Measurements from ENCODE around the gene VEZF1.
"Not testable (repeated sequence)": the region's sequence is repeated elsewhere in the genome, so short reads cannot be mapped to it uniquely, and the experiment has no call there.

Gene VEZF1

DNA sequence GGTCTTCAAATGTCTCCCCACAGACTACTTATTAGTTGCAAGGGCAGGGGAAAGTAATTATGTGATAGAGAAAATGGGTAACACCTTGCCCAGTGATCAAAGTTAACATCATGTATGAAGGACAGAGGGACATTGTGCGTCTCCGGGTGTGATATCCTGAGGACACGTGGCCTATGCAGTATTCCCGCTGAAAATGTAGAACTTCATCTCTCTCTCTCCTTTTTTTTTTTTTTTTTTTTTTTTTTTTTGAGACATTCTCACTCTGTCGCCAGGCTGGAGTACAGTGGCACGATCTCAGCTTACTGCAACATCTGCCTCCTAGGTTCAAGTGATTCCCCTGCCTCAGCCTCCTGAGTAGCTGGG, 24.9 kb downstream of the VEZF1 start:
- TF ChIP-seq, protein P1, sequence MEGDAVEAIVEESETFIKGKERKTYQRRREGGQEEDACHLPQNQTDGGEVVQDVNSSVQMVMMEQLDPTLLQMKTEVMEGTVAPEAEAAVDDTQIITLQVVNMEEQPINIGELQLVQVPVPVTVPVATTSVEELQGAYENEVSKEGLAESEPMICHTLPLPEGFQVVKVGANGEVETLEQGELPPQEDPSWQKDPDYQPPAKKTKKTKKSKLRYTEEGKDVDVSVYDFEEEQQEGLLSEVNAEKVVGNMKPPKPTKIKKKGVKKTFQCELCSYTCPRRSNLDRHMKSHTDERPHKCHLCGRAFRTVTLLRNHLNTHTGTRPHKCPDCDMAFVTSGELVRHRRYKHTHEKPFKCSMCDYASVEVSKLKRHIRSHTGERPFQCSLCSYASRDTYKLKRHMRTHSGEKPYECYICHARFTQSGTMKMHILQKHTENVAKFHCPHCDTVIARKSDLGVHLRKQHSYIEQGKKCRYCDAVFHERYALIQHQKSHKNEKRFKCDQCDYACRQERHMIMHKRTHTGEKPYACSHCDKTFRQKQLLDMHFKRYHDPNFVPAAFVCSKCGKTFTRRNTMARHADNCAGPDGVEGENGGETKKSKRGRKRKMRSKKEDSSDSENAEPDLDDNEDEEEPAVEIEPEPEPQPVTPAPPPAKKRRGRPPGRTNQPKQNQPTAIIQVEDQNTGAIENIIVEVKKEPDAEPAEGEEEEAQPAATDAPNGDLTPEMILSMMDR (IDR thresholded peaks at IDR 0.05; ENCODE audit: low read length, missing control alignments), result no peak
- no peak overlapping the region for H3K4me3 ChIP-seq (replicated peaks; ENCODE audit: low read depth, low read length)
- DNase-seq (ENCODE audit: low read depth), result no peak

DNA sequence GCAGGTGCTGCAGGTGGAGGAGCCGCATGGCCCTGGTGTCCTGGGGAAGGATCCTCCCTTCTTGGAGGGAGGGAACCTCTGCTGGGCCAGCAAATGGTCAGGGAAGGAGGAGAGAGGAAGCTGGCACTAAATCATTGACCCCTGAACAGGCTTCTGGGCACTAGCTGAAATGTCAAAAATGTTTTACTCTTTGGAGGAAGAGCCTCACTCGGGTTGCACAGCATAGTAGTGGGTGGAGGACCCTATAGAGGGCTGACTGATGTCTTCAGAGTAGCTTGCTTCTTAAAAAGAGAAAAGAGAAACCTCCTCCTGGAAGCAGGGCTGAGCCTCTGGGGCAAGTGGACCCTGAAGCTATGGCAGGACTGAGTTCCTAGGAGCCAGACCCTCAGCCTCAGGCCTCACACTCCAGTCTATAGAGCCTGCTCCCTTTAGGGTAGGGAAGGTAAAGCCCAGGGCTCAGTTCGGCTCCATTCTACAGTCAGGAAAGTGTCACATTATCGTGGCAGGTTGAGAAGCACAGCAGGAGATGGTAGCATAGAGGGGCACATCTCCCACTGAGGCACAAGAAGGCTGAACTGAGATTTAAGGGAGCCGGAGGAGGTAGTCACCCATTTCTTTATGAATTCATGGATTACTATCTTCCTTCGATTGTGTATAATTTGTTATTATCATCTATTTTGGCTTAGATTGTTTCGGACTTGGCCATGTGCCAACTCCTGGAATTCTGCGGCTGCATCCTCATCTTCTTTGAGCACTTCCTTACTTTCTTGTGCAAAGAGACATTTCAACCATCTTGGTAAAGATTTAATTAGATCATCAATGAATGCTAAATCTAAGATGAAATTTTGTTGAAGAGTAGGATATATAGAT, 25.5 kb downstream of the VEZF1 start:
- no peak for DNase-seq (ENCODE audit: low read depth)
- TF ChIP-seq, protein P1 (IDR thresholded peaks at IDR 0.05; ENCODE audit: low read length, missing control alignments), result no peak
- H3K4me3 ChIP-seq (replicated peaks; ENCODE audit: low read depth, low read length), result no peak overlapping the region

DNA sequence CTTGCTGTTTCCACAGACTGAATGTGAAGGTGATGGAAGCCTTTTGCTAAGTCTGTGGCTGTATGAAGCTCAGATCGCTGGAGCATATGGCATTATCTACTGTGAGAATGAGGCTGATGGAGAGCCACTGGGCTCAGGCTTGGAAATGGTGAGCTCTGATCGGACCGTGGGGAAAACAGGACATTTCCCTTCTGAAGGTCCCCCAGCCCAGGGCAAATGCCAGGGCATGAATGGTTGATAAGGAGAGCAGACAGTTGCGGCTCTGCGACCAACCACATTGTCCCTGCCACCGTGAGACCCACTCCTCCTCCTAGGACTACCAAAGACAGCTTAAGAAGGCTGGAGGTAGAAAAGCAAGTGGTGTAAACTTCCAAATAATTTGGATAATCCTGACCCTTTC, 28.1 kb downstream of the VEZF1 start:
- no peak for DNase-seq (ENCODE audit: low read depth)
- TF ChIP-seq, protein P1 (IDR thresholded peaks at IDR 0.05; ENCODE audit: low read length, missing control alignments), result no peak
- H3K4me3 ChIP-seq (replicated peaks; ENCODE audit: low read depth, low read length), result no peak overlapping the region

DNA sequence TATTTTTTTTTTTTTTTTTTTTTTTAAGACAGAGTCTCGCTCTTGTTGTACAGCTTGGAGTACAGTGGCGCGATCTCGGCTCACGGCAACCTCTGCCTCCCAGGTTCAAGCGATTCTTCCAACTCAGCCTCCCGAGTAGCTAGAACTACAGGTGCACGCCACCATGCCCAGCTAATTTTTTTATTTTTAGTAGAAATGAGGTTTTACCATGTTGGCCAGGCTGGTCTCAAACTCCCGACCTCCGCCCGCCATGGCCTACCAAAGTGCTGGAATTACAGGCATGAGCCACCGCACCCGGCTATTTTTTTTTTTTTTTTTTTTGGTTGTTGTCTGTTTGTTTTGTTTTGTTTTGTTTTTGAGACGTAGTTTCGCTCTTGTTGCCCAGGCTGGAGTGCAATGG, 29.7 kb downstream of the VEZF1 start:
- not testable (repeated sequence) for DNase-seq (ENCODE audit: low read depth); H3K4me3 ChIP-seq (replicated peaks; ENCODE audit: low read depth, low read length)

DNA sequence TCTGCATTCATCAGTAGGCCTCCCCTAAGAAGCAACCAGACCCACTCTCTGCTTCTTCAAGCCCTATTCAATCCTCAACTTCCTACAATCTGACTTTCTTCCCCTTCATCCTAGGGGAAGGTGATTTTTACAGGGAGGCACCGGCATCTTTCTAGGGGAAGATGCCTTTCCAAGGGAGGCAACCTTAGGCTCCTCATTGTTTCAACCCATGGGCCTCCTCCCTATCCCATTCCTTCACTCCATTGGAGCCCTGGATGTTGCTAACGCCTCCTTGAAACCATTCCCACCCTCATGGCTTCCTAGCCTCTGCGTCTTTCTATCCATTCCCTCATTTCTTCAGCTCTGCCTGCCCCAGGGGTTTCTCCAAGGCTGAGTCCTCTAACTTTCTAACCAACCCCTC, 30.2 kb downstream of the VEZF1 start:
- TF ChIP-seq, protein P1 (IDR thresholded peaks at IDR 0.05; ENCODE audit: low read length, missing control alignments), result no peak
- DNase-seq (ENCODE audit: low read depth), result no peak
- H3K4me3 ChIP-seq (replicated peaks; ENCODE audit: low read depth, low read length), result no peak overlapping the region

DNA sequence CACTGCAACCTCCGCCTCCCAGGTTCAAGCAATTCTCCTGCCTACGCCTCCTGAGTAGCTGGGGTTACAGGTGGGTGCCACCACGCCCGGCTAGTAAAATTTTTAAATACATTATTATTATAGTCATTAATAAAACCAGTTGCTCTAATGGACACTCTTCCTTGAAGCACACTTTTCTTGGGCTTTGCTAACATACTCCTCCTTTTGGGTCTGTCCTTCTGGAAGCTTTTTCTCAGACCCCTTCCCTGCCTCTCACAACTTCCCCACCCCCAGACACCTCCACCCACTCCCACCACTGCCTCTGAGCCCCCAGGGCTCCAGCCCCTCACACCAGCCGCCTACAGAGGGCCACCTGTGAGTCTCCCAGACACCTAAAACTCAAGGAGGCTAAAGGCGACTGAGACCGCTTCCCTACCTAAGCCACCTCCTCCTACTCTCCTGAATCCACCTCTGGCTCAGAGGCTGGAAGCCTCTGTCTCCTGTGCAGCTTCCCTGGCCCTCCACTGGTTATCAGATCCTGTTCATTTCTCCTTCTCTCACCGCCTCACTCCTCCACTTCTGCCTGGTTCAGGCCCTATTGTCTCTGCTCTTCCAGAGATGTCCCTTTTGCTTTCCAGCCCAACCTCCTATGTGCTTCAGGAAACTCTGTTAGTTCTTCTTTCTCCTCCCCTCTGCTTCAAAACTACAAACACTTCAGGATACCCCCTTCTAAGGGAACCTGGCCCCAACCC, 30.8 kb downstream of the VEZF1 start:
- TF ChIP-seq, protein P1 (IDR thresholded peaks at IDR 0.05; ENCODE audit: low read length, missing control alignments), result no peak
- H3K4me3 ChIP-seq (replicated peaks; ENCODE audit: low read depth, low read length), result no peak overlapping the region
- DNase-seq (ENCODE audit: low read depth), result no peak

DNA sequence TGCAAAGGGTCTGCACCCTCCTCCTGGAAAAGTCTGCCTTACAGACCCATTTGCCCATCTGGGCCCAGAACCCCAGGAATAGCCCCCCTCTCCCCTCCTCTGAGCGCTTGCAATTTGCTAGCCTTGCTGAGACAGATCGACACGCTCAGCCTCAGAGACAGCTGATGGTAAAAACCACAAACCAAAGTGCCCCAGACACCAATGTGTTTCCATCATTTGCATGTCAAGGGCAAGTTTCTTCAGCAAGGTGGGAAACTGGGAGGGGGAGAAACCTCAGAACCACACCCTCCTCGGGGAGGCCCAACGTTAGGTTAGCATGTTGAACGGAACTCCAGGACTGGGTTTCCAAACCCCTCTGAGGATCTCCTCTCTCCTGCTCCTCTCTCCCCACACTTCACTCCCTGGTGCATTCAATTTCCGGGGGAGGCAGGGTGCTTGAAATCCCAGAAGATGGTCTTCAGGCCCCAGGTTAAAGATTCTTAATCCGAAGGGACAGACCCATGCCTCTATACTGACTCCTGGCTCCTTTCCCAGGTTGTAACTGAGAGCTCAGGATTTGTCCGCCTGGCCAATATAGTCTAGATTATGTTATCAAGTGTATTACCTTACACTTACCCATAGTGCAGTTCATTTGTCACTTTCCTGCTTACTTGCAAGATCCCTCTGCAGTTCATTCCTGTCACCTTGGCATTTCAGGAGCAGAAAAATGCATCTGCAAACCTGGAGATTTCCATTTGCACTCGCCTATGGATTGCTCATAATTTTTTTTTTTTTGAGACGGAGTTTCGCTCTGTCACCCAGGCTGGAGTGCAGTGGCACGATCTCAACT, 31.5 kb downstream of the VEZF1 start:
- DNase-seq (ENCODE audit: low read depth), result no peak
- no peak overlapping the region for H3K4me3 ChIP-seq (replicated peaks; ENCODE audit: low read depth, low read length)

More for the DNA sequence above, 31.5 kb downstream of the VEZF1 start:
- TF ChIP-seq, protein P1 (IDR thresholded peaks at IDR 0.05; ENCODE audit: low read length, missing control alignments), result no peak
